ENCODE measurements around the gene RND3. TPM values are rescaled to one million over a fixed set of nuclear protein-coding genes. Genes with fewer than 3 reads are reported as not detected.

RND3 gene
- total and polyA plus RNA-seq, 9 donors, result 2.5 to 23.0 (median 11.4) TPM

GRCh38 chr2:150418916-150419315 lies 68.6 kb downstream of the RND3 start:
- no peaks in the 10 kb centered on the region for H3K4me1 ChIP-seq (ENCODE audit: insufficient read depth)
- 52 to 71% (median 68%) methylated on average over 1 of the region's 1 CpG for WGBS, 3 donors
- no peak for DNase-seq
- H3K9me3 ChIP-seq, result no peaks in the 10 kb centered on the region
- H3K27ac ChIP-seq, result no peak overlapping the region
- no peaks in the 10 kb centered on the region for H3K36me3 ChIP-seq
- H3K27me3 ChIP-seq, result no peaks in the 10 kb centered on the region
- TF ChIP-seq CTCF (IDR thresholded peaks at IDR 0.05), result no peak
- no peak for TF ChIP-seq POLR2A (IDR thresholded peaks at IDR 0.05)
- no peak for TF ChIP-seq EP300 (IDR thresholded peaks at IDR 0.05)
- intact Hi-C loops (cut with DNase I), result no loop called here
- no peak overlapping the region for H3K4me3 ChIP-seq

Data from ovary (tissue), 9 donors.